Cardiac fibroblast (primary cell): ENCODE results near the gene CHTF18.

ENCODE experiments used
- DNase-seq, 2 donors: peaks; one replicate each; pipeline versions ENCODE4 v3.0.0 to v3.0.0-alpha.2; 2010; ENCODE audit warnings: low read depth in 2 of 2
- H3K4me3 ChIP-seq, 2 donors: replicated peaks in 1 of 2; 1 replicate in 1 of 2; 2 replicates in 1 of 2; pipeline ENCODE4 v1.5.1; 2011; ENCODE audit warnings: low read depth in 2 of 2, low read length in 2 of 2, mild to moderate bottlenecking in 2 of 2, moderate library complexity in 1 of 2
- TF ChIP-seq, protein P1 (sequence below): IDR thresholded peaks from one replicate; pipeline ENCODE4 v1.5.1; 2011; ENCODE audit warnings: low read depth, mild to moderate bottlenecking, low read length, inconsistent platforms

Gene CHTF18

DNA sequence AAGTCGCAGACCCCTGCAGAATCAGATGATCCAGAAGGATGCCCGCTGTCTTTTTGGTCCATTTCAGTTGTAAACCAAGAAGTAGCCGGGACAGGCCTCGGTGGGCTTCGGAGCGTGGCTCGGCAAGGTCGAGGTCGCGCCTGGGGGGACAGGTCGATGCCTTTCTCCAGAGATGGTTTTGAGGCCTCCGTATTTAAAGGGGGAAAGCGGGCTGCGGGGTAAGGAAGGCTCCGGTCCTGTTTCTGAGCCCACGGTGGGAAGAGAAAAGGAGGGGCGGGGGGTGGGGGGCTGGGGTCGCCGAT lies 19.6 kb downstream of the CHTF18 start:
- H3K4me3 ChIP-seq, result peak overlapping the region; percentile 79 to 80
- no peak for DNase-seq
- TF ChIP-seq, protein P1, sequence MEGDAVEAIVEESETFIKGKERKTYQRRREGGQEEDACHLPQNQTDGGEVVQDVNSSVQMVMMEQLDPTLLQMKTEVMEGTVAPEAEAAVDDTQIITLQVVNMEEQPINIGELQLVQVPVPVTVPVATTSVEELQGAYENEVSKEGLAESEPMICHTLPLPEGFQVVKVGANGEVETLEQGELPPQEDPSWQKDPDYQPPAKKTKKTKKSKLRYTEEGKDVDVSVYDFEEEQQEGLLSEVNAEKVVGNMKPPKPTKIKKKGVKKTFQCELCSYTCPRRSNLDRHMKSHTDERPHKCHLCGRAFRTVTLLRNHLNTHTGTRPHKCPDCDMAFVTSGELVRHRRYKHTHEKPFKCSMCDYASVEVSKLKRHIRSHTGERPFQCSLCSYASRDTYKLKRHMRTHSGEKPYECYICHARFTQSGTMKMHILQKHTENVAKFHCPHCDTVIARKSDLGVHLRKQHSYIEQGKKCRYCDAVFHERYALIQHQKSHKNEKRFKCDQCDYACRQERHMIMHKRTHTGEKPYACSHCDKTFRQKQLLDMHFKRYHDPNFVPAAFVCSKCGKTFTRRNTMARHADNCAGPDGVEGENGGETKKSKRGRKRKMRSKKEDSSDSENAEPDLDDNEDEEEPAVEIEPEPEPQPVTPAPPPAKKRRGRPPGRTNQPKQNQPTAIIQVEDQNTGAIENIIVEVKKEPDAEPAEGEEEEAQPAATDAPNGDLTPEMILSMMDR, result no peak

DNA sequence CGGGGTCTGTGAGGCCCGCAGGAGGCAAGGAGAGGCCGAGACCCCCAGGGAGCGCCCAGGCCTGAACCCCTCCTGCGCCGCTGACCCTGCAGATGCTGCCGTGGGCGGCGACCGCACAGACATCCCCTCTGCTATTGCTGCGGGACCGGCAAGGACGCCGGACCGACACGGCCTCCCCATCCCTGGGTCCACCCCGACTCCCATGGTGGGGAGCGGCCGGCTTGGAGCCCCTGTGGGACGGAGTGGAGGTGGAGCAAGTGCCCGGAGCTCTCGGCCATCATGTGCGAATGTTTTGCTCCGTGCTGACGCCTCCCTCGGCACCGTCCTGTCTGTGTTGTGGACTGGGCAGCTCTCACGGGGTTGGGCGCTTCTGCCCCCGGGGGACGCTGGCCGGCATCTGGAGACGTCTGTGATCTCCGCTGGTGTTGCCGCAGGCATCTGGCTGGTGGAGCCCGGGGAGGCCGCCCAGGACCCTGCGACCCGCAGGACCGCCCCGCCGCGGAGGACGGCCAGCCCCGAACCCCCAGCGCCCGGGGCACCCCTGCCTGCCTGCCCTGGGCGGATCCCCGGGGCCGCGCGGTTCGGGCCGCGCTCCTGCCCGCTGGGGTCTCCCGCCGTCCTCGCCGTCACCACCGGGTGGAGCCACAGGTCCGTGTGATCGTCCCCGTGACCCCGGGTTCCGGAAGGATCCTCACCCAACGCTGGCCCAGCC lies 24.9 kb downstream of the CHTF18 start:
- TF ChIP-seq, protein P1, result peak; percentile 53
- peak; percentile 28 to 34 for DNase-seq
- H3K4me3 ChIP-seq, result peak overlapping the region in 1 of 2 donors; percentile 19

DNA sequence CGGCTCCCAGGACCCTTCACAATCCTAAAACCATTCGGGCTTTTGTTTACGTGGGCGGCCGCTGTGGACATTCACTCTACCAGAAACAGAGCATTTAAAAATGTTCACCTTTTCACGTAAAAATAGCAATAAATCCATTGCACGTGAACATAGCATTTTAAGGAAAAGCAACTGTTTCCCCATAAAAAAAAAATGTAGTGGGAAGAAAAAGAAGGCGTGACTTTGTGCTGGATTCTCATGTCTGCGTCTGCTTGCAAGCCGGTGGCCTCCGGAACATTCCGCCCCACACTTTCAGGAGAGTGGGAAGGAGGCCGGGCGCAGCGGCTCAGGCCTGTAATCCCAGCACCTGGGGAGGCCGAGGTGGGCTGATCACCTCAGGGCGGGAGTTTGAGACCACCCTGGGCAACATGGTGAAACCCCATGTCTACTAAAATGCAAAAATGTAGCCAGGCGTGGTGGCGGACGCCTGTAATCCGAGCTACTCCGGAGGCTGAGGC lies 25.5 kb downstream of the CHTF18 start:
- DNase-seq, result no peak
- TF ChIP-seq, protein P1, result no peak
- H3K4me3 ChIP-seq, result no peak overlapping the region

DNA sequence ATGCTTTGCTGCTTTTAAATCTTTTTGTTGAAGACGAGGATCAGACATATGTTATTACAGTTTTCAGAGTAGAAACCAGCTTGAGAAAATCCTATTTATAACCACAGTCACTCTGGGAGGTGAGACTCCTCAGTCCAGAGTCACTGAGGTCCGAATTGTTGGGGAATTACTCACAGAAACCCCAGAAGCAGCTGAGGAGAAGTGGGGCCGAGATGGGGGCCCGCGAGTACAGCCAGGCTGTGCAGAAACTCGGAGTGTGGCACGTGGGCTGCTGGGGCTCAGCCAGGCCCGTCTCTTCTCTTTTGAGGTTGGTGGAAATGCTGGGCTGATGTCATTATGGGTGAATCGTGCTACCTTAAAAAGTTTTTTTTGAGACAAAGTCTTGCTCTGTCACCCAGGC lies 26.6 kb downstream of the CHTF18 start:
- TF ChIP-seq, protein P1, result no peak
- no peak overlapping the region for H3K4me3 ChIP-seq
- DNase-seq, result peak; percentile 11 to 54

DNA sequence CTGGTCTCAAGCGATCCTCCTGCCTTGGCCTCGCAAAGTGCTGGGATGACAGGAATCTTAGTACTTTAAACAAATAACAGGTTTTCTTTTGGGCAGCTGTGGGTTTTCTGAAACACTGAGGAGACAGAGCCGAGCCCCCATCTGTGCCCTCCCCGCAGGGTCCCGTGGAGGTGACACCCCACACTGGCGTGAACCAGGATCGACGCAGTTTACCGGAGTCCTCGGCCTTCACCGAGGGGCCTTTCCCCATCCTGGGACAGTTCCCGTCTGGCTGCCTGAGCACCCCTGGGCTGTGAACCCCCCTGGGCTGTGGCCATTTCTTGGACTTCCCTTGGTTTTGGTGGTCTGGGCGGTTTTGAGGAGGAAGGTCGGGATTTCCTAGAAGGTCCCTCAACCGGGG lies 27.4 kb downstream of the CHTF18 start:
- no peak for DNase-seq
- no peak overlapping the region for H3K4me3 ChIP-seq
- TF ChIP-seq, protein P1, result no peak

DNA sequence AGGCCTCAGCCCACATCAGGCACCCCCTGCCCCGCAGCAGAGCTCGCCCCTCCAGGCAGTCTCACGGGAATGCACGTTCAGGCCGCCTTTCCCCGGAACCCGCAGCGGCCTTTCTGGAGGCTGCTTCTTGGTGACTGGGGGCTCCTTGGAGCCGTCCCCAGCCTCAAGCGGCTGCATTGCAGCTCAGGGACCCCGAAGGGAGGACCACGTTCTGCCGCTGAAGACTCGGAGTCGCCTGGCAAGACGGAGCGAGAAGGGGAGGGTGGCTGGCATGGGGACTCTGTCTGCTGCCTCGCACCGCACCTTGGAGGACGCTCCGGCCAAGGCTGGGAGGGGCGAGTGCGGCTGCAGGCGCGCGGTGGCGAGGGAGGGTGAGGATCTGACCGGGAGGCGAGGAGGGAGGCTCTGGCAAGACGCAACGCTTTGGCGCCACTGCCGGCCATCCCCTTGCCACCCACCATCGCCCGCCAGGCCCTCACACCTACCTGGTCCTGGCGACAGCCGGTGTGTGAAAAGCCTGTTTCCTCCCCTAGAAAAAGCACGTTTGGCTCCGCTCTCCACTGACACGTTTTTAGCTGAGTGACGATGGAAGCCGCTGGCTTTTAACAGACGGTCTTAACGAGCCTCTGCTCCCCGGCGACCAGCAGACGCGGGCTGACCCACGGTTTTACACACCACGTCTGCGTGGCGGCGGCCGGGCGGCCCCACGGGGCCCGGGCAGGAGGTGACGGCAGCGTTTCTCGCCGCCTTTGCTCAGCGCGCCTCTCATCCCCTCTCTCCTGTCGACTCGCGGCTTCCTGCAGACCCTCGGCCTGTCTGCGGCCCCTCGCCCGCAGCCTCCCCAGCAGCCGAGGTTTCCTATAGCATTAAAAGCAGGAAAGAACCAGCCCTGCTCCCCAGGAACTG lies 28.8 kb downstream of the CHTF18 start:
- no peak for DNase-seq
- TF ChIP-seq, protein P1, result no peak
- no peak overlapping the region for H3K4me3 ChIP-seq
